Gastrocnemius medialis (tissue), 4 donors: ENCODE measurements around the gene EIF2B4. TPM values are rescaled to one million over a fixed set of nuclear protein-coding genes. Genes with fewer than 3 reads are reported as not detected.

ENCODE experiments used
- ATAC-seq, 2 donors: fragments of 150-250 bp; one replicate each; pipeline ENCODE4 v1.9.1; 2016
- DNase-seq, 2 donors: peaks; one replicate each; pipeline ENCODE4 v3.0.0-alpha.2; 2019
- H3K27ac ChIP-seq, 4 donors: fragments of 200-600 bp; sonication (generic); 1 replicate in 1 of 4; 2 replicates in 3 of 4; pipeline ENCODE4 v1.5.1; 2016 to 2018; ENCODE audit warnings: mild to moderate bottlenecking in 2 of 4, moderate library complexity in 1 of 4
- H3K27me3 ChIP-seq, 3 donors: fragments of 200-600 bp; sonication (generic) in 2 of 3; 1 replicate in 1 of 3; 2 replicates in 2 of 3; pipeline versions ENCODE4 v1.5.1 to v1.6.0; 2016 to 2019; ENCODE audit warnings: mild to moderate bottlenecking in 1 of 3, moderate library complexity in 1 of 3
- H3K36me3 ChIP-seq, 2 donors: fragments of 200-600 bp; sonication (generic) in 1 of 2; one replicate each; pipeline ENCODE4 v1.5.1; 2017 to 2018
- H3K4me1 ChIP-seq, 2 donors: fragments of 200-600 bp; sonication (generic) in 1 of 2; one replicate each; pipeline ENCODE4 v1.5.1; 2016 to 2017; ENCODE audit warnings: mild to moderate bottlenecking in 2 of 2
- H3K4me3 ChIP-seq, 4 donors: fragments of 200-600 bp; sonication (generic) in 3 of 4; 1 replicate in 1 of 4; 2 replicates in 3 of 4; pipeline ENCODE4 v1.5.1; 2016 to 2019; ENCODE audit warnings: mild to moderate bottlenecking in 2 of 4
- H3K9me3 ChIP-seq, 3 donors: fragments of 200-600 bp; sonication (generic) in 2 of 3; 1 replicate in 1 of 3; 2 replicates in 2 of 3; pipeline ENCODE4 v1.5.1; 2016 to 2019
- POLR2A ChIP-seq, 2 donors: fragments of 450-650 bp; IDR thresholded peaks; one replicate each; pipeline ENCODE4 v1.6.1; 2017; ENCODE audit warnings: antibody characterized with exemption in 2 of 2, mild to moderate bottlenecking in 2 of 2, moderate library complexity in 2 of 2
- in situ Hi-C, 4 donors: fragments of 200-750 bp; cut with MboI; loops; one replicate each; pipeline versions ENCODE4 v1.15.0 to v1.8.0; 2017; ENCODE audit warnings: low sequenced_read_pairs in 4 of 4
- intact Hi-C: fragments of 100-400 bp; cut with DNase I; formaldehyde crosslinking; loops from one replicate; pipeline ENCODE4 v1.15.1; 2023; ENCODE audit warnings: low total_unique reads
- total RNA-seq, 4 donors: library from RNA; depleted of rRNA; stranded (reverse); fragments of >200 nt; gene quantifications; one replicate each; pipeline versions ENCODE4 v1.1.0 to v1.2.3, GENCODE V29; 2016
- TF ChIP-seq, protein P1 (sequence below), 5 experiments: fragments of 450-650 bp in 3 of 5; fragments of 200-600 bp in 2 of 5; sonication (generic) in 2 of 5; IDR thresholded peaks in 4 of 5; conservative IDR thresholded peaks in 1 of 5; 1 replicate in 4 of 5; 2 replicates in 1 of 5; pipeline ENCODE4 v1.5.1; 2016 to 2019; ENCODE audit warnings: antibody characterized with exemption in 5 of 5, mild to moderate bottlenecking in 3 of 5, moderate library complexity in 3 of 5

EIF2B4 gene
- total RNA-seq, 4 donors from 2014 or later, result 50.5 to 57.9 (median 53.8) TPM

DNA sequence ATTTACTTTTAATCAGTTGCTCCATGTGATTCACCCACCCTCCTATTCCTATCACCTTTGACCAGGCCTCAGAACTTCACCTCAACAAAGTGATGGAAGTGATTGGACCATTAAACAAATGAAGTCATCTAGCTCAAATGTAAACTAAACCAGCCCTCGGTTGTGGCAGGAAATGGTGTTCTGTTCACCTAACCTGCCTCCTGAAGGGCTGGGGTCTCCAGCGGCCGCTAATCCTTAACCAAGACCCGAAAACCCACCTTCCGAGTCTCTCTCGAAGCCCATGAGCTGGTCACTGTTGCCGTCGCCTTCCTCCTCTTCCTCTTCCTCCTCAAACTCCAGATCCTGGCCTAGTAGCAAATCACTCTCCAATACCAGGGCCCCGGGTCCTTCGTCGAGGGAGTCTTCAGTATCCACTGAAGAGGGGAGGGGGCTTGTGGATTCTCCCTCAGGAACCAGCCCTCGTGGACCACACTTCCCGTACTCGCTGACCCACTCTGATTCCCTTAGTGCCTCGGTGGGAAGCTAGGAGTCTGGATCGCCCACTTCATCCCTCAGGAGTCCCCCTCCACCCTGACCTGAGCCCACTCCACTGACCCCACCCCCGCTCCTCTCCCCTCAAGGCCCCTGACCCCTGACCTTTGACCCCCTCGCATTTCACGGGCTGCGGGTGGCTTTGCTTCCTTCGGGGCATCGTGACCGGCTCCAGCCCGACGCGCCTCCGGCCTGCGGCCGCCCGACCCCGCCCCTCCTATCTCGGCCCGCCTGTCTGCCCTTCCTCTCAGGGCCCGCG is 9.9 kb upstream of the EIF2B4 start:
- ATAC-seq (peak; percentile 54 to 60), DNase-seq (peak; percentile 44 to 73)
- no peaks in the 10 kb centered on the region for H3K27me3 ChIP-seq
- intact Hi-C loops (loop anchor here (1.0 to 10.0 kb wide), 5 partner anchors 10 to 295 kb away; partner anchors contain the start of genes EIF2B4, KHK, MPV17 and NRBP1), in situ Hi-C loops (no loop called here)
- TF ChIP-seq POLR2A (IDR thresholded peaks at IDR 0.05), result no peak
- TF ChIP-seq, protein P1, sequence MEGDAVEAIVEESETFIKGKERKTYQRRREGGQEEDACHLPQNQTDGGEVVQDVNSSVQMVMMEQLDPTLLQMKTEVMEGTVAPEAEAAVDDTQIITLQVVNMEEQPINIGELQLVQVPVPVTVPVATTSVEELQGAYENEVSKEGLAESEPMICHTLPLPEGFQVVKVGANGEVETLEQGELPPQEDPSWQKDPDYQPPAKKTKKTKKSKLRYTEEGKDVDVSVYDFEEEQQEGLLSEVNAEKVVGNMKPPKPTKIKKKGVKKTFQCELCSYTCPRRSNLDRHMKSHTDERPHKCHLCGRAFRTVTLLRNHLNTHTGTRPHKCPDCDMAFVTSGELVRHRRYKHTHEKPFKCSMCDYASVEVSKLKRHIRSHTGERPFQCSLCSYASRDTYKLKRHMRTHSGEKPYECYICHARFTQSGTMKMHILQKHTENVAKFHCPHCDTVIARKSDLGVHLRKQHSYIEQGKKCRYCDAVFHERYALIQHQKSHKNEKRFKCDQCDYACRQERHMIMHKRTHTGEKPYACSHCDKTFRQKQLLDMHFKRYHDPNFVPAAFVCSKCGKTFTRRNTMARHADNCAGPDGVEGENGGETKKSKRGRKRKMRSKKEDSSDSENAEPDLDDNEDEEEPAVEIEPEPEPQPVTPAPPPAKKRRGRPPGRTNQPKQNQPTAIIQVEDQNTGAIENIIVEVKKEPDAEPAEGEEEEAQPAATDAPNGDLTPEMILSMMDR (IDR thresholded peaks at IDR 0.05 in 4 of 5, conservative IDR thresholded peaks at IDR 0.05 in 1 of 5), result no peak
- peak overlapping the region; percentile 84 to 91 (median 88) for H3K27ac ChIP-seq
- H3K4me3 ChIP-seq, result peak overlapping the region; percentile 59 to 77 (median 70)
- peaks cover 18 to 19% of the 10 kb centered on the region in 2 donors for H3K4me1 ChIP-seq
- peaks cover 0 to 68% of the 10 kb centered on the region in 2 donors for H3K36me3 ChIP-seq
- H3K9me3 ChIP-seq, result no peaks in the 10 kb centered on the region

DNA sequence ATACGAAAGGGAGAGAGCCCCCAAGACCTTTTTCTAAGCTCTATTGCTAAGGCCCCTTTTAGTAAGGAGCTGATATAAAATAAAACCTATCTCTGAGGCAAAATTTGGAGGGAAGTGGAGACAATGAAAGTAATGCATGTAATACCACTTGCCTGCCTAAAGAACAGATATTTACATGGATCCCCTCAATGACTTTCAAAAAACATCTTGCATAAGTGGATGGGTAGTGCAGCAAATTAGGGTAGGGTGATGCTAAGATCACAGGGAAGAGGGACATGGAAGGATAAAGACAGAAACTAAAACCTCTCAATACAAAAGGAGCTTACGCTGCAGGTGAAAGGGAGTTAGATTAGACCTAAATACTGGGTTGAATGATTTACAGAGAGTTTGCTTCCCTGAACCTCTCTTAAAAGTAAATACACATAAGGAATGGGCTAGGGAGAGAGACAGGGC is 9.3 kb upstream of the EIF2B4 start:
- no peaks in the 10 kb centered on the region for H3K9me3 ChIP-seq
- no peak for DNase-seq
- H3K27me3 ChIP-seq, result no peaks in the 10 kb centered on the region
- peaks cover 0 to 68% of the 10 kb centered on the region in 2 donors for H3K36me3 ChIP-seq
- no peak for ATAC-seq
- in situ Hi-C loops (no loop called here), intact Hi-C loops (loop anchor here (10.0 kb wide), 1 partner anchor 295 kb away; the partner anchor contains the start of gene KHK)
- peaks cover 18 to 19% of the 10 kb centered on the region in 2 donors for H3K4me1 ChIP-seq
- H3K27ac ChIP-seq, result peak overlapping the region; percentile 84 to 91 (median 88)
- H3K4me3 ChIP-seq, result peak overlapping the region in 3 of 4 donors; percentile 59 to 77 (median 66)
- no peak for TF ChIP-seq POLR2A (IDR thresholded peaks at IDR 0.05)
- TF ChIP-seq, protein P1 (IDR thresholded peaks at IDR 0.05 in 4 of 5, conservative IDR thresholded peaks at IDR 0.05 in 1 of 5), result no peak

DNA sequence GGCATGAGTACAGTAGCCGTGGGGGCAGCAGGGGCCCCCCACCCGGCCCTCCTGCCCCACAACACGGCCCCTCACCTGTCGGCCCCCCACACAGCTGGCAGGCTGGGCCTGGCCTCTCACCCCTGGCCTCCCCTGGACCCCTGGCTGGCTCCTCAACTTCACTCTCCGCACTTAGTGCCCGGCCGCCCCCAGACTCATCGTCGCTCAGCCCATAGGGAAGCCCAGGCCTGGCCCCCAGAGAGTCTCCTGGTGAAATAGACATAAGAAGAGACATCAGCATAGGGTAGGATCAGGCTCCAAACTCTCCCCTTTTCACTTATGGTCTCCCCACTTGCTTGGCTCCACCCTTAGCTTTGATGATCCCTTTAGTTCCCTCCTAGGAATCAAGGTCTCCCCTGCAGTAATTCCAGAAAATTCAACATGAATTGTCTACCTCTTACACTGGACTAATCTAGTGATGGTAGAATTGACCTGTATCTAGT is 8.7 kb upstream of the EIF2B4 start:
- no peaks in the 10 kb centered on the region for H3K27me3 ChIP-seq
- H3K27ac ChIP-seq, result peak overlapping the region in 2 of 4 donors; percentile 0 to 18
- no peak overlapping the region for H3K4me3 ChIP-seq
- DNase-seq (no peak), ATAC-seq (no peak)
- no peak for TF ChIP-seq POLR2A (IDR thresholded peaks at IDR 0.05)
- TF ChIP-seq, protein P1 (IDR thresholded peaks at IDR 0.05 in 4 of 5, conservative IDR thresholded peaks at IDR 0.05 in 1 of 5), result no peak
- H3K36me3 ChIP-seq, result peaks cover 0 to 68% of the 10 kb centered on the region in 2 donors
- no peaks in the 10 kb centered on the region for H3K9me3 ChIP-seq
- in situ Hi-C loops (no loop called here), intact Hi-C loops (loop anchor here (10.0 kb wide), 1 partner anchor 294 kb away; the partner anchor contains the start of gene KHK)
- H3K4me1 ChIP-seq, result peaks cover 18 to 19% of the 10 kb centered on the region in 2 donors

DNA sequence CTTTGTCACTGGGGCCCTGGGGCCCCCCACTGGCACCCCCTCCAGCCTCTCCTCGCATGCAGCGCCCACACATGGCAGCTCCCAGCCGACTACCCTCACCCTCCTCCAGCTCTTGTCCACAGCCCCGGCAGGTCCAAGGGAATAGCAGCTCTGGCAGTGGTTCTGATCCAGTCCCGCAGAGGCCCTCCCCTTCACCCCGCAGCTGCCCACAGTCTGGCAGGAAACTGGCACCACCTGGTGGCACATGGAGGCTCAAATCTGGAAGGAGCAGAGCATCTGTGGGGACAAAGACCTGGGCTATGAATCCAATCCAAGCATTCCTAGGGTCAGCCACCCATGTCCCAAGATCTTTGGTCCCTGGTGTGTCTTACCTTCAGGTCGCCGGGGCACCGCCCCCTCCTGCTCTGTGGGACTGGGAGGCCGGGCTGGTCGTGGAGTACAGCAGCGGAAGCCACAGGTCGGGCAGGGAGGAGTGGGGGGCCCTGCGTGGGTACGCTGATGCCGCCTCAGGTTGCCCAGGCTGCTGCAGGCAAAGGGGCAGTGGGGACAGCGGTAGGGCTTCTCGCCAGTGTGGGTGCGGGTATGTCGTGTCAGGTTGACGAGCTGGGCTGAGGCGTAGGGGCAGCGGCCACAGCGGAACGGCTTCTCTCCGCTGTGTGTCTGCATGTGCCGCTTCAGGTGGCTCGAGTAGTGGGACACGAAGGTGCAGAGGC is 8.1 kb upstream of the EIF2B4 start:
- peaks cover 0 to 68% of the 10 kb centered on the region in 2 donors for H3K36me3 ChIP-seq
- intact Hi-C loops (loop anchor here (10.0 kb wide), 1 partner anchor 293 kb away; the partner anchor contains the start of gene KHK), in situ Hi-C loops (no loop called here)
- no peak overlapping the region for H3K4me3 ChIP-seq
- H3K9me3 ChIP-seq, result no peaks in the 10 kb centered on the region
- no peaks in the 10 kb centered on the region for H3K27me3 ChIP-seq
- ATAC-seq (no peak), DNase-seq (peak in 1 of 2 donors; percentile 31)
- no peak for TF ChIP-seq POLR2A (IDR thresholded peaks at IDR 0.05)
- TF ChIP-seq, protein P1 (IDR thresholded peaks at IDR 0.05 in 4 of 5, conservative IDR thresholded peaks at IDR 0.05 in 1 of 5), result no peak
- peak overlapping the region in 2 of 4 donors; percentile 0 to 20 for H3K27ac ChIP-seq
- H3K4me1 ChIP-seq, result peaks cover 18 to 19% of the 10 kb centered on the region in 2 donors
